ENCODE measurements around the gene OR52I2.

GRCh38 chr11:4543561-4543960 lies 38.0 kb upstream of the OR52I2 start:
- TF ChIP-seq CTCF (IDR thresholded peaks at IDR 0.05) = no peak
- no peak for TF ChIP-seq ZFX (IDR thresholded peaks at IDR 0.05; ENCODE audit: borderline replicate concordance)
